ENCODE data around the gene CHSY1.

GRCh38 chr15:101266787-101267186 lies 14.9 kb upstream of the CHSY1 start:
- TF ChIP-seq ZSCAN20 (CRISPR knock-in tag; IDR thresholded peaks at IDR 0.05) (no peak), POLR2A (IDR thresholded peaks at IDR 0.05; ENCODE audit: low read length) (no peak), RARB (CRISPR knock-in tag; IDR thresholded peaks at IDR 0.05) (no peak), SREBF2 (IDR thresholded peaks at IDR 0.05) (no peak), RAD21 (conservative IDR thresholded peaks at IDR 0.05 in 1 of 2, IDR thresholded peaks at IDR 0.05 in 1 of 2) (no peak), CEBPB (IDR thresholded peaks at IDR 0.05) (no peak)
- TF ChIP-seq, protein P1, sequence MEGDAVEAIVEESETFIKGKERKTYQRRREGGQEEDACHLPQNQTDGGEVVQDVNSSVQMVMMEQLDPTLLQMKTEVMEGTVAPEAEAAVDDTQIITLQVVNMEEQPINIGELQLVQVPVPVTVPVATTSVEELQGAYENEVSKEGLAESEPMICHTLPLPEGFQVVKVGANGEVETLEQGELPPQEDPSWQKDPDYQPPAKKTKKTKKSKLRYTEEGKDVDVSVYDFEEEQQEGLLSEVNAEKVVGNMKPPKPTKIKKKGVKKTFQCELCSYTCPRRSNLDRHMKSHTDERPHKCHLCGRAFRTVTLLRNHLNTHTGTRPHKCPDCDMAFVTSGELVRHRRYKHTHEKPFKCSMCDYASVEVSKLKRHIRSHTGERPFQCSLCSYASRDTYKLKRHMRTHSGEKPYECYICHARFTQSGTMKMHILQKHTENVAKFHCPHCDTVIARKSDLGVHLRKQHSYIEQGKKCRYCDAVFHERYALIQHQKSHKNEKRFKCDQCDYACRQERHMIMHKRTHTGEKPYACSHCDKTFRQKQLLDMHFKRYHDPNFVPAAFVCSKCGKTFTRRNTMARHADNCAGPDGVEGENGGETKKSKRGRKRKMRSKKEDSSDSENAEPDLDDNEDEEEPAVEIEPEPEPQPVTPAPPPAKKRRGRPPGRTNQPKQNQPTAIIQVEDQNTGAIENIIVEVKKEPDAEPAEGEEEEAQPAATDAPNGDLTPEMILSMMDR (IDR thresholded peaks at IDR 0.05), result no peak

Data from A549 (cell line).